NCI-H2227 treated with DMSO at 0.1 percent for 48 hours (cell line): ENCODE measurements around the gene USP14.

Experiments used
- DNase-seq: peaks from one replicate; lab custom pipeline; 2025; lab: John Stamatoyannopoulos, UW

Gene USP14

GRCh38 chr18:159933-160332, 1.6 kb downstream of the USP14 start:
- DNase-seq = no peak

DNA sequence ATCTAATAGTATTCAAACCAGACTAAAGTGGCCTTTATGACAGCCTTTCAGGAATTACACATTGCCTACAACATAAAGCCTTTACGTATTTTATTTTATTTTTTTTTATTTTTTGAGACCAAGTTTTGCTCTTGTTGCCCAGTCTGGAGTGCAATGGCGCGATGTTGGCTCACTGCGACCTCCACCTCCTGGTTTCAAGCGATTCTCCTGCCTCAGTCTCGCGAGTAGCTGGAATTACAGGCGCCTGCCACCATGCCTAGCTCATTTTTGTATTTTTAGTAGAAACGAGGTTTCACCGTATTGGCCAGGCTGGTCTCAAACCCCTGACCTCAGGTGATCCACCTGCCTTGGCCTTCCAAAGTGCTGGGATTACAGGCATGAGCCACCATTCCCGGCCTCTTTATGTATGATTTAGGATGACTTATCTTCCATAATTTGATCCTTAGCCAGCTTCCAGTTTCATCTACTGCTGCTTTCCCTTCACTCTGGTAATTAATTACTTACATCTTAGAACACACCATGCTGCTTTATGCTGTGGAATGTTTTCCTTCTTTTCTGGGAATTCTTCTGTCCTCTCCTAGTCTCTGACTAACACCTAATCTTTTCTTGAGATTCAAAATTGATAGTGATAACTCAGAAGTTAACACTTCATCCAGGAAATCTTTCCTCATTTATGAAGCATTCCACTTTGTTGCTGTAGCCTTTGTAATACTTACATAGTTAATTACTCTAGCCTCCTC, 2.6 kb downstream of the USP14 start:
- DNase-seq = no peak

DNA sequence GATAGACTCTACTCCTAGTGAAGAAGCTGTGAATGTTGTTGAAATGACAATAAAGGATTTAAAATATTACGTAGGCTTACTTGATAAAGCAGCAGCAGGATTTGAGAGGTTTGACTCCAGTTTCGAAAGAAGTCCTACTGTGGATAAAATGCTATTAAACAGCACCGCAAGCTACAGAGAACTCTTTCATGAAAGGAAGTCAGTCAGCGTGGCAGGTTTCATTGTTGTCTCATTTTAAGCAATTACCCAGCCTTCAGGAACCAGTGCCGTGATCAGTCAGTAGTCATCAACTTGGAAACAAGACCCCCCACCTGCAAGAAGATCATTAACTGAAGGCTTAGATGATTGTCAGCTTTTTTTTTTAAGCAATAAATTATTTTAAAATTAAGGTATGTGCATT, 14.0 kb downstream of the USP14 start:
- DNase-seq = no peak

DNA sequence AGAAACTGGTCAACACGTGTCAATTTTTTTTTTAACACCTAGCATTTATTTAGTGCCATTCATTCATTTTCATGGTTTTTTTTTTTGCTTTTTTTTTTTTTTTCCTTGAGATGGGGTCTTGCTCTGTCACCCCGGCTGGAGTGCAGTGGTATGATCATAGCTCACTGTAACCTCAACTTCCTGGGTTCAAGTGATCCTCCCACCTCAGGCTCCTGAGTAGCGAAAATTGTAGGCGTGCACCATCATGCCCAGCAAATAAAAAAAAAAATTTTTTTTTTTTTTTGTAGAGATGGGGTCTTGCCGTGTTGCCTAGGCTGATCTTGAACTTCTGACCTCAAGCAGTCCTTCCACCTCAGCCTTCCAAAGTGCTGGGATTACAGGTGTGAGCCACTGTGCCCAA, 21.1 kb downstream of the USP14 start:
- DNase-seq = no peak

- DNase-seq = no peak
These were observed 23.4 kb downstream of the USP14 start for GRCh38 chr18:181711-182110.

DNA sequence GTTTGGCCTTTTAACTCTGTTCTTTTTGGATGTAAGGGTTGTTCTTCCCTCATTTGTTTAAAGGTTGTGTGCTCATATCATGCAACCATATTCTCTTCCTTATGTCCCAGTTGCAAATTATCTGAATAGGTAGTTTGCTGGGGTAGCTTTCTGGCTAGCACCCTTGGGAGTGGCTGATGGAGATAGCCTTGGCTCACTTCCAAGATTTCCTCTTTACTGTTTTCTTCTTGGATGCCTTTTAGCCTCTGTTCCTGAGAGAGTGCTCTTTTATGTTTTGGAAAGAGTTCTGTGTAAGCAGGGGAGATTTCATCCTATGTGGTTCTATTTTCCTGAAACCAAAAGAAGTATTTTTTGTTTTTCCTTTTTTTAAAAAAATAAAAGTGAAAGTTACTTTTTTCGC, 25.4 kb downstream of the USP14 start:
- no peak for DNase-seq

DNA sequence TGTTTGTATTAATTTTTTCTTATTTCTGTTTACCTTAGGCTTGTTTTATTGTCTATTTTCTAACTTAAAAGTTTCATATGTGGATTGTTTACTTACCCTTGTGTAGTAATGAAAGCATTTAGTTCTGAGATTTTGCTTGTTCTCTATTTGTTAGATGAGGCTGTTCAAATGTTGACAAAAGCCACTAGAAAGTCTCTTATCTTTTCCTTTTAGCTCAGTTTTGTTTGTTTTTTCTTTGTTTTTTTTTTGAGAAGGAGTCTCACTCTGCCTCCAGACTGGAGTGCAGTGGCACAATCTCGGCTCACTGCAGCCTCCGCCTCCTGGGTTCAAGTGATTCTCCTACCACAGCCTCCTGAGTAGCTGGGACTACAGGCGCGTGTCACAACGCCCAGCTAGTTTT, 30.9 kb downstream of the USP14 start:
- no peak for DNase-seq

DNA sequence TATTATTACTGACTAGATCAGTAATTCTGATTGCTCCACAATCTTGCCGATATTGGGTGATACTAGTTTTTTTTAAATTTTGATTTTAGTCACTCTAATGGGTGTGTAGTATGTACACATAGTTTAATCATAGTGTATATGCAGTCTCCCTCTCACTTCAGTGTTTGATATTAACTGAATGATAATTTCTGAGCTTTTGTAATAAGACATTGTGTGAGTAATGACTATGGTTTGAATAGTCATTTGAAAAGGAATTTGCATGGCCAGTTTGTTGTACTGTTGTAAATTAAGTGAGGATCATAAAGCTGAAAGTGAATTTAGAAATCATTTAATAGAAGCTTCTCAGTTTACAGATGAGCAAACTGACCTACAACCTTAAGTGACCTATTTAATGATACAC, 33.4 kb downstream of the USP14 start:
- DNase-seq = no peak

DNA sequence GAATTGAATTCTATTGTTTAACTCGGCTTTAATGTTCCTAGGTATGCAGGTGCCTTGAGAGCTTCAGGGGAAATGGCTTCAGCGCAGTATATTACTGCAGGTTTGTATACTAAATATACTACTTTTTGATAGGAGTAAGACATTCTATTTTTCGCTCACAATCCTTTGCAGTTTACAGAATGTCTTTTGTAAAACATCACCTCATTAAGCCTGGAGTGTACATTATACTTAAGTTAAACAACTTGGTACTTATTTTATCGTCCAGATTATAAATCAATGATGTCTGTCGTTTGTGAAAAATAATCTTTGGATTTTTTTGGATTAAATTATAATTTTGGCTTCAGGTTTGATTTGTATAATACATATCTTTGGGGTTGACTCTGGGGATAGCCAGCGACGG, 34.4 kb downstream of the USP14 start:
- DNase-seq = no peak

DNA sequence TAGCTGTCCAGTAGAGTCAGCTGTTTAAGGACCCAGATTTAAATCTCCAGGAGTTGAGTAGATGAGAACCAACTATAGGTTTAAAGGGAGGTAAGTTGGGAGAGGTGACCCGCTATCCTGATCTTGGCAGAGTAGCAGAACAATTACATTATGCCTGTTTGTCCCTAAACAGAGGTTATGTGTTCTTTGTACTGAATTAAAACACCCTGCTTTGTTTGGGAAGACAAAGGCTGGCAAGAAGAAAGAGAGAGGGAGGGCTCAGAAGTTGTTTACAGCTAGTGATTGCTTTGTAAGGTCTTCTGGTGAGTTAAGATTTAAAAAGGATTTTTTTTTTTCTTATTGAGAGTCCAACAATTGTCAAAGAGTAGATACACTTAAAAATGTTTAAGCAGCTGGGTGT, 37.3 kb downstream of the USP14 start:
- no peak for DNase-seq

DNA sequence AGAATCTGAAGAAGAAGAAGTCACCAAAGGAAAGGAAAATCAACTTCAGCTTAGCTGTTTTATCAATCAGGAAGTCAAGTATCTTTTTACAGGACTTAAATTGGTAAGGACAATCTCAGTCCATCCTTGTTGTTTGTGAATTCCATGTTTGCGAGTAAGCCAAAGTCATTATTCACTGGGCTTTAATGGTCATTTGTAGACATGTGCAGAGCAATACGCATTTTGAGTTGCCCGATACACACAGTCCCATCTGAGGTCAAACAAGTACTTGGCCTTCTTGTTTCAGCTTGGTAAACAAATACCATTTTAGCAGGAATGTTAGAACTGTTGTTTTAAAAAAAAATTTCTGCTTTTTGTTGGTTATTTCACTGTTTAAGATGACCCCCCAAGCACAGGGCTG, 40.9 kb downstream of the USP14 start:
- no peak for DNase-seq

DNA sequence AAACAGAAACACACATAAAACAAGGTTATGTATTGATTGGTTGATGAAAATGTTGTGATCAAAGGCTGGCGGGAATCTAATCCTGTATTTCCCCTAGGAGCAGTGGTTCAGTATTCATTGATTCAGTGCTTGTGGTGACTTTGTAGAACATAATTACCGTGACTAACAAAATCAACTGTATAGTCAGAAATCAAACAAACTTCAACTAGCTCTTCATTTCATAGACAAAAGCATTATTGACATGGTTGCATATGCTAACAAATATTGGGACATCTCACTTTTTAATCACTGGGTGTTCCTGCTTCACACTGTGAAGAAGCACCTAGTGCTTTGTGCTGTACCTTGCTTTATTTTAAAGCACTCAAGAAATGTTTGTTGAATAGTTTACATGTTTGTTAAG, 41.4 kb downstream of the USP14 start:
- DNase-seq = no peak

- DNase-seq = no peak
These were observed 51.7 kb downstream of the USP14 start for GRCh38 chr18:210075-210474.

DNA sequence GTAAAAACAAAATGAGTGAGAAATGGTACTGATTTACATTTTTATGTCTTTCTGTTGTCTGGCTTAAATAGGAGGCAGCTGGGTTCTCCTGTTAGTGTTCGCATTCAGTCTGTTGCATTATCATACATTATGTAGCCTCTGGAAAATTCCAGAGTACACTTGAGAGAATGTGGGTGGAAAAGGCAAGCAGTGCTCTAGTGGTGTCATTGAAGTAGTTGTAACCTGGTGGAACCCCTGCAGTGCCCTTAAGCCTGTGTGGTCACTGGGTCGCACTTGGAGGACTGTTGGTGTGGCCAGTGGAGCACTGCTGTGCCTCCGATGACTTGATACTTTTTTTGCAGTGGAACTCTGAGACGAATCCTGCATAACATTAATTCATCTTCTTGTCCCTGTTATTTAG, 52.4 kb downstream of the USP14 start:
- DNase-seq = no peak

DNA sequence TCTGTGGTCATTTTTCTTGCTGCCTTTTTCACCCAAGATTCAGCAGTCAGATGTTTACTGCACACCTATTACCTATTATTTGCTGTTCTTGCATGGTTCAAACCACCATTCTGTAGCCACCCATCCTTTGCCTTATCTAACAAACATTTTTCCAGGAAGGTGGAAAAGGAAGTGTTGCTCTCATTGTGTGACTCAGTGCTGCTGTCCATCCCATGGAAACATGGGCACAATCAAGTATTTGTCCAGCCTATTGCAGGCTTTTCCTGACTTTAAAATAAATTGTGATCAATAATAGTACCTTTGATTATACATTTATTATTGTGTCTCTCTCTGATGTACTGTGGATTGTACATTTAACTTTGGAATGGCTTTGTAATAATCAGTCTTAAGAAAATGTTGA, 53.2 kb downstream of the USP14 start:
- no peak for DNase-seq

DNA sequence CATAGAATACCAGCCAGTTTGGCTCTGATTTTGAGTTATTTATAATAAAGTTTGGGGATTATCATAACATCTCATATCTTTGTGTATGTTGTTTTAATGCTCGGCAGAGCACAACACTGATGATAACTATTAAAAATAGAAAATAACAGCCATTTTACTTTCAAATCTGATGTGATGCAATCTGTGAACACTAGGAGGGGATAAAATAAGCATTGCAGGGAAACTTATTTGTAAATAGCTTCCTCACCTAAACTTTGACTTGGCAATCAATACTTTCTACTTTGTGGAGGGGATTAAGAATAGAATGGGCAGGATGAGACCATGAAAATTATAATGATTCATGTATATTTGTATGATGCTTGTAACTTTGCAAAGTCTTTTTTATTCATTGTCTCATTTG, 54.4 kb downstream of the USP14 start:
- no peak for DNase-seq

DNA sequence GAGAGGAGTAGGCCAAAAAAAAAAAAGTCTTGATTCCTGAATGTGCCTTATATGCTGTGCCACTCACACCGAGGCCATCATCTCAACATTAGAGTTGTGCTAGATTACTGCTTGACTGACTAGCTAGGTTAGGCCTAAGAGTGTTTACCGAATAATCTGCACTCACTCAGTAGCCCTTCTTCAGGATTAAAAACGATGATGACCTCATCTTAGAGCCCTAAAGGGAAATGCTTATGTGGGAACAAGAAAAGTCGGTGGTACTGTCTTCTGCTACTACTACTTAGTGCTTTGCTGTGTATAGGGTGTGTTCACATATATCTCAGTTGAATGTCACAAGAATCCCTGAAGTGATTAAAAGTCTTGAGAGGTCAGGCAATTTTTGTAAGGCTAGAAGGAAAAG, 55.1 kb downstream of the USP14 start:
- DNase-seq = no peak

GRCh38 chr18:213966-214365, 55.6 kb downstream of the USP14 start:
- DNase-seq = no peak

GRCh38 chr18:215448-216010, 57.2 kb downstream of the USP14 start:
- DNase-seq = no peak

- DNase-seq = no peak
These were observed 59.4 kb downstream of the USP14 start for GRCh38 chr18:217532-218336.

- DNase-seq = no peak
These were observed 62.4 kb downstream of the USP14 start for GRCh38 chr18:220708-221107.

DNA sequence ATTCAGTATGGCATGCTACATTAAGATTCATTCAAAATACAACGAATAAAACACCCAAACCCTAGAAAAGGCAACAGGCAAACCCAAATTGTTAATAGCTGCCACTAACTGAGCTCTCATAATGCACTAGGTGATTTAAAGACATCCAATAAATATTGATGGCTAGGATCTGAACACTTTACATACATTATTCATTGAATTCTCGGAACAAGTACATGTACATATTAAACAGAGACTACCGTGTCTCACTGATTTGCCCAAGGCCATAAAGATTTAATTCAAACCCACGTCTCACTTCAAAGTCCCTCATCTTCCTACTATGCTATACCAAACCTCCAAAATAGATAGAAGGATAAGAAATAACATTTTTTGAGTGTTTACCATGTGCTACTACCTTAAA, 67.4 kb downstream of the USP14 start:
- no peak for DNase-seq

GRCh38 chr18:227374-227773, 69.0 kb downstream of the USP14 start:
- no peak for DNase-seq
